Measurements from ENCODE around the gene RAX.

Gene RAX

DNA sequence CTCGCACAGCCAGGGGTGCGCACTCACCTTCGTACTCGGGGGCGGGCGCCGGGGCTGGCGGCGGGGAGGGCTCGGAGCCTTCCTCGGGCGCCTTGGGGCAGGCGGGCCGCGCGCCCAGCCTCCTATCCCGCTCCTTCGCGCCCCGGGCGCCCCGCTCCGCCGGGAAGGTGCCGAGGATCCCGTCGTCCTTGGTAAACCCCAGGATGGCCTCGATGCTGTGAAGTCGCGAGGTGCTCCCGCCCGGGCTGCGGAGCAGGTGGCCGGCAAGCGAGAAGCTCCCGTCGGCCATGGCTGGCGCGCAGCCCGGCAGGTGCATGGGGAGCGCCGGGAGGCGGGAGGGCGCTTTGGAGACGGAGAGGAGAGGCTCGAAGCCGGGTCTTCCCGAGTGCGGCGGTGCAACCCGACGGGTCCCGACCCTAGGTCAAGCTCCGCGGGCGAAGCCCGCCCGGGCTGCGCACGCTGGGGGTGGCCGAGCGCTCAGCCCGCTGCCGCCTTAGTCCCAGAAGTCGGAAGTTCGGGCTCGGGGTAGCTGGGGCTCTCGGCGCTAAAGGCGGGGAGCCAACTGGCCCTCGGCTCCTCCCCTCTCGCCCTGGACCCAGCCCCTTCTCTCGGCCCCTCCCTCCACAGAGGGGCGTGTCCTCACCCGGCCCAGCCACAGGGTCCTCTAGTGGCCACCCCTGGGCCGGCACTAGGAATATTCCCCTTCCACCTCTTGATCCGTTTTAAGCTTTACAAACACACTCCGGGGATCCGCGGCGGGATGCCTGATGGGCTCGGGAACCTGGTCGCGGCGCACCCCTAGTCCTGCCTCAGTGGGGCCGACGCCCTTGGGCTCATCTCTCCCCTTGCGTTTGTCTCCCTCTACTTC is at the start of gene RAX:
TSS of gene RAX (minus strand) at position 564 of the 868 bp plus-strand sequence. CDS start at position 316, 248 bp downstream.
- DNase-seq (ENCODE audit: low spot score): peak; percentile 92

DNA sequence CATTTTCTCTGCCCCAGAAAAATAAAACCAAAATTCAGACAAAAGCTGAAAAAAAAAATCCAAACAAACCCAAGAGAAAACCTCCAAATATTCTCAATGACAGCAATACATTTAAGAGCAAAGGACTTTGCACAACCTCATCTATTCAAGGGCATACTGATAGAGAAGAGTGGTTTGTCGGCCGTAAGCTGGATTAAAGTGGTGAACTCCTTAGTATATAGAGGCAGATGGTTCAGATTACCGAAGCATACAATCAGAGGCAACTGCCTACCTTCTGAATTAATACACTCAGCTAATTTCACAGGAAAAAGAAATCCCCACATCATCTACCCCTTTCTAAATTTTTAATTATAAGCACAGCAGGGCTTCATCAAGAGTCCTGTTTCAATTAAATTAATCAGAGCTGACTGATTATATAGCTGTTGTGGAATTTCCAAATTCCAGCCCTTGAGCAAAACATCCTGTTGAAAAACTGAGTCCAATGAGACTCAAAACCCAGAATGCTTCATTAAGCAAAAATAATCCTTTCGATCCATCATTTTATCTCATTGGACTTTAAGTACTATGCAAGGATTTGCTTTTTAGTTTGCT is 45.3 kb upstream of the RAX start, which contains the start of gene CPLX4:
TSS of gene CPLX4 (minus strand) at position 190 of the 591 bp plus-strand sequence. CDS start at position 3, 187 bp downstream.
- DNase-seq (ENCODE audit: low spot score): no peak

DNA sequence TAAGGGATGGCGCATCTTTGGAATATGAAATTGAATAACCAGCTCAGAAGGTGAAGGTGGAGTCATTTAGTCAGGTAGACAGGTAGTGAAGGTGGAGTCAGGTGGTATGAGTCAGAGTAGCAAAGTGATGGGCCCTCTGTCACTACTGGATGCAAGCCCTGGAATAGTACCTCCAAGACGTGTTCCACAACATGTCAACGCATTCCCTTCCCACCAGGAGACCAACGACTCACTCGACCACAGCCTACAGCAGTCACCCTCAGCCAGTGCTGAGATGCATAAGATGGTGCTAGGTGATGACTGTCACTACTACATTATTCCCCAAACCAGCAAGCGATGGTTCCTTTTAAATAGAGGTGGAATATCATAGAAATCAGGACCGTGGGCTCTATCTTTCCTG is 38.4 kb upstream of the RAX start:
- no peak for DNase-seq (ENCODE audit: low spot score)

DNA sequence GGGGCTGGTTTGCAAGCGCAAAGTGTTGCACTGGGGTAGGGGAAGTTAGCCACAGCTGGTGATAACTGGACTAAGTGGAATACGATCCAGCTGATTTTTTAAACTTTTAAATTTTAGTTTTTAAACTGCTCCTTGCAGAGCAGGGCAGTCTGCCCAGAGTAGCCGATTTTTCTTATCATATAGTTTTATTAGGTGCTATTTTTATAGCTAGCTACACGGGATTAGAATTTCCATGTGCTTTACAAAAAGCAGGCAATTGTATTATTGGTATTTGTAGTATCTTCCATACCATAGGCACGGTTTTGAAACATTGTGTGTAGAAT is 35.6 kb upstream of the RAX start:
- no peak for DNase-seq (ENCODE audit: low spot score)

DNA sequence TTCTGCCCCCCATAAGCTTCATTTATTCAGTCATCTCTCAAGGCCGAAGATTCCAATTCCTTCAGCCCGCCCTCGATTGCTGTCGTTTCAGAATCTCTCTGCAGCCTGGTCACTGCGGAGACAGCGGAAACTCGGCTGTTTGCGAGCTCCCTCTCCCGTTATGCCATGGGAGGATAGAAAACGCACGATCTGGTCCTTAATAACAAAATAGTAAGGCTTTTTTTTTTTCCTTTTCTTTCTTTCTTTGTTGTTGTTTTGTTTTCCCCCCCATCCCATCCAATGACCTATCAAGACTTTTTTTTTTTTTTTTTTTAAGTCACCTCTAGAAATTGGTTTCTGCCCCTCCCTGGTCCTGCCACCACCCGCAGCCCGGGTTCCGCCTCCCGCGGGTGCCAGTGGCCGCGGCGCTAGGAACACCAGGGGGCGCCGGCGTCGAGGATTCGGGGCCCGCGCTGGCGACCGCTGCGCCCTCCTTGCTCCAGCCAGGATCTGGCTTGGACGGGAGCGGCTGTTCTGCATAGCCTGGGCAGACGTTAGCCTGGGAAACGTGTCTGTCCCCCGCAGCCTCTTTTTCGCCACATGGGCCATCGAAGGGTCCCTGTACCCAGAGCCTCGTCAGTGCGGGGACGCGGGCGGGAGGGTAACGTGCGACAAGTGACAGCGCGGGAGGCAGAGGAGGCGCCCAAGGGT is 35.1 kb upstream of the RAX start:
- DNase-seq (ENCODE audit: low spot score): peak; percentile 89

DNA sequence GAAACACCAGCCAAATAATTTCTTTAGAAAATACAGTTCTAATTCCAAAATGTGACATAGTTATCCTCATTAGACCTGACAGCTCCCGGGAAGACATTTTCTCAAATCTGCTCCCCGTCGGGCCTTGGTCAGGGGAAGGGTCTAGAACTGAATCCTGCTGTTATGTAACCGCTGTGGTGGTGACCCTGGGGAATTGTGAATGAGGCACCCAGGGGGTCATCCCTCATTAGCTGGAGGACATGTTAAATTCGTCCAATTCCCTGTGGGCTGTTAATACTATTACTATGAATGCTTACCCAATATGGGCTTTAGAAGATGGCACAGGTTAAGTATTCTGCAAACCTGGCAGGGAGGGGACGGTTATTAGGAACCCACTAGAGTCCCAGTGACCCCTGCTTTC is 33.4 kb upstream of the RAX start:
- DNase-seq (ENCODE audit: low spot score): no peak

DNA sequence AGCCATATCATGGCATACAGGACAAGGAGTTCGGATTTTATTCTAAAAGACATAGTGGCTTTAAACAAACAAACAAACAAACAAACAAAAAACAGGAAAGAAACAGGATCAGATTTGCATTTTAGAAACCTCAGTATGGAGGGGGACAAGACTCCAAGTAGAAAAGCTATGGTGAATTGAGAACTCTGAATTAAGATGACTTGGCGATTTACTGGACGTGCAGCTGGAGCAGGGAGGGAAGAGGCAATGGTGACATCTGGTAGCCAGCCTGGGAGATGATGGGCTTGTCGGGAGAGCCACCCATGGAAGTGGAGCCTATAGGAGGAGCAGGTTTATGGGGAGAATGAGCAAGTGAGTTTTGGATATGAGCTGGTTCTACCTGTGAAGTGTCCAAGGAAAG is 32.0 kb upstream of the RAX start:
- DNase-seq (ENCODE audit: low spot score): no peak

DNA sequence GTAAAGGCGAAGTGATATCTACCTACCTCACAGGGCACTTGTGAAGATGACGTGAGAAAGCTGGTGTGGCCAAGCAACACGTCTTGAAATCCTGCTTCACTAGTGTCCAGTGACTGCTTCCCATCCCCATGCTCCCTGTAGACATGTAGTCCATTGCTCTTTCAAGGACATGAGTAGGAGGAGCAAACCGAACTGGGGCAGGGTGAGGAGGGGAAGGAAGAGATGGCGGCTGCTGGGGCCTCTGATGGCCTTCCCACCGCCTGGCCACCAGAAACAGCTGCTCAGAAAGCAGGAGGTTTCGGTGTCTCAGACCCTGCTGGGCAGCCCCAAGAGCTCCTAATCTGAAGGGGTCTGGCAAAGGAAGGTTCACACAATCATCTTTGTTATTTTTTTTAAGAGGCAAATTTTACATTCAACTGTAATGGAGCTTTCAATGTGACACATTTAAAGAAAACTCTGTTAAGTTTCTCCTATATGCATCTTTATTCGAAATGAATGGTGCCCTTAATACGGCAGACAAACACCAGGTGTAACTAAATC is 30.5 kb upstream of the RAX start:
- DNase-seq (ENCODE audit: low spot score): no peak

DNA sequence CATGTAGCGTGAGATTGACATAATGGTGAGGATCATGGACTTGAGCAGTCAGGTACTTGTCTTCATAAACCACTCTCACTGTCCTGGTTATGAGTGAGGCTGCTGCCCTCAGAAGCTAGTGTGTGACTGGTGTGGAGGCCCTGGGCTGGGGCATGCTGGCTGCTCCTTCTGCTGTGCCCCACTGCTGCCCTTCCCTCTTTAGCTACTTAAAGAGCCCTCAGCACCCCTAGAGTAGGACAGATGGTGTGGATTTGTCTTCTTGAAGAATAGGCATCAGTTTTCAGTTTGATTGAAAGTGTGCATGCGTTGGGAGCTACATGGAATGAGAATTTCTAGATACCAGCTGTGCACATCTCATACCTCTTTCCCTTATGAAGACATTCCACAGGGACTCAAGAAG is 29.8 kb upstream of the RAX start:
- DNase-seq (ENCODE audit: low spot score): no peak

DNA sequence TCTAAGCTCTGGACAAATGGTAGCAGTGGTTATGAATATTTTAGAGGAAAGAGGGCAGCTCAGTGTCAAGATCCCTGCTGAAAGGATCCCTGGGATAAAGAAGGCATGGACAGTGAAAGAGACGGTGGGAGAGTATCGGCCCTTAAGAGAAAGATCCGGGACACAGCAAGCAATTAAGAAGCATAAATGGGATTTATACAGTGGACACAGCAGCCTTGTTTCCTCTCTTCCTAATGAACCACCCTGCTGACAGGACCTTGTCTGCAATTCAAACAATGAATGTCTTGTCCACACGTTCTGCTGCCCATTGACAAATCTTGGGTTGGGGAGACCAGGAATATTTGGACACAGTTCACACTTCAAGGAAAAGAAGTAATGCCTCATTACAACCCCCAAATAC is 28.7 kb upstream of the RAX start:
- no peak for DNase-seq (ENCODE audit: low spot score)

DNA sequence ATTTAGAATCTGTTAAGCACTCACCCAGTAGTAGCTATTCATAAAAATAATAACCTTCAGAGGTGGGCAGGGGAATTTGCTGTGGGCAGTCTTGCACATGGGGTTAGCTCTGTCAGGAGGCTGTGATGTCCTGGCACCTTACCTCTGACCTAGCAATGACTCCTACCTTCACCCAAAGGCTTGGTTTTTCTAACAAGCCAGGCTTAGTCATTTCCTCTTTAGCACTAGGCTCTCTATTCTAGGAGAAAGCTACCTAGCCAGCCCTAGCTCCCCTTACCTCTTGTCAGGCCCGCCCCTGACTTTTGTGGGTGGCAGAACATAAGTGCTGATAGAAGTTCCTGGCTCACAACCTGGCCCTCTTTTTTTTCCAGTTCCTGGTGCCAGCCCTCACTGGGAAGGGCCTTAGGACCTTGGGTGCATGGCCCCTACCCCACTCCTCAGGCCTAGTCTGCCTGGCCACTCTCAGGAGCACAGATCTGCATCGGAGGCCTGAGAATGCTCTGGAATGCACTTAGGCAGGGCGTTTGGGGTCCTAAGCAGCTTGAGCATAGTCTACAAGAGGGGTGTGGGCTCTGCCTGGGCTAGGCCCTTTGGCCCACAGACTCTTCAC is 27.5 kb upstream of the RAX start:
- no peak for DNase-seq (ENCODE audit: low spot score)

DNA sequence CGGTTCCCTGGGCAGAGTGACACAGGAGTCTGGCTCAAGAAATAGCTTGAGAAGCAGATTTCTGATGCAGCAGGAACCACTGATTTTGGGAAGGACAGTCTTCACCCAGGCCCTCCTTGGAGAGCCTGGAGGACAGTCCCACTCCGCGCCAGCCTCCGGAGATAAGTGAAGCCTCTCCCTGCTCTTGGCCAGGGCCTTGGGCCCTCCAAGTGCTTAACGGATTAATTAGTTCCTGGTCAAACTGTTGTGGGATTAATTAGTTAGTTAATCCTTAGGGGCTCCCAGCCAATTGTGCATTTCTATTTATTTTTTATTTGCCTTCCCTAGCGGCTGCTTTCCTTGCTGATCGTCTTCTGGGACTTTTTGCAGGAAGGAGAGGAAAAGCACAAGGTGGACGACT is 25.6 kb upstream of the RAX start:
- no peak for DNase-seq (ENCODE audit: low spot score)

DNA sequence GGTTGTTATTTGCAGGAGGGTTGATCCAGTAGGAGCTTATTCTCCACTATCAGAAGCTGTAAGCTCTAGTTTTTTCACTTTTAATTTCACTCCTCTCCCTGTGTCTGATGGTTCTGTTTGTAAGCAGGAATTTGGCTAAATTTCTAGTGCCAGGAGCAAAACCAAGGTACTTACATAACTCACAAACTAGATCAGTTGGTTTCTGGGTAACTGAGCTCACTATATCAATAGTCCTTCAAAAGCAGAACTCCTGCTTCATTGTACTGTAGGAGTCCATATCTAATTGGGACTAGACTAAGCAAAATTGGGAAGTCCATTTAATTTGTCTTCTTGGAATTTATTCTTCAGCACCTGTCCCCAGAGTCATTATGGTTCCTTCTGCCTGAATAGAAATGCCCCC is 20.1 kb upstream of the RAX start:
- DNase-seq (ENCODE audit: low spot score): no peak

DNA sequence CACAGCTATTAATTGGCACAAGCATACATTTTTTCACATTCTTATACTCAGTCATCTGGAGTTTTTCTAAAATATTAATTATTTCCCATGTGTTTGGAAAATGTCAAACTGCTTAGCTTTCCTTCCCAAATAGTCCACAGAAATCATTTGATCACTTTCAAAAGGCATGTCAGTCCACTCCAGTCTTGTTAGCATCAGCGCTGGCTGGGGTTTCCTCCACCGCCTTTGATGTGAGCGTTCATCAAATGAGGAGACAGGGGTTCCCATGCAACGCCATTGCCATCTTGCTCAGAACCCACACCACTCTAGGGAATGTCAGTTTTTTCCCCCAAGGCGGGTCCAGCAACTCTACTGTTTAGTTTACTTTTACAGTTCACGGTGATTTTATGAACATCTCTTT is 13.1 kb upstream of the RAX start:
- no peak for DNase-seq (ENCODE audit: low spot score)

DNA sequence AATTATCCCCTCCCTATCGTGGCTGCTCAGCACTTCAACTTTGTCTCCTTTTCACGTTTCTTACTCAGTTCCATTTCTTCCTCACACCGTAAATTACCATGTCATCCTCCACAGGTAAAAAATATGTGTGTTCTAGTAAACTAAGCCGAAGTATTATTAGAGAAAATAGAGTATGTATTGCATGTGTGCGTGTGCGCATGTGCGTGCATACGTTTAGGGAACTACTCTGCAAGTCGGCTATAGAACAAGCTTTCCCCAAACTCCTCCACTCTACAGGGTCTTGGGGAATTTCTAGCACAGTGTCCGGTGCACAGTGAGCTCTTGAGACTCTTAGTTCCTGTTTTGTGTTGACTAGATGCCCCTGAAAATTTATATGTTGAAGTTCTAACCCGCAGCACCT is 9.1 kb upstream of the RAX start:
- no peak for DNase-seq (ENCODE audit: low spot score)

DNA sequence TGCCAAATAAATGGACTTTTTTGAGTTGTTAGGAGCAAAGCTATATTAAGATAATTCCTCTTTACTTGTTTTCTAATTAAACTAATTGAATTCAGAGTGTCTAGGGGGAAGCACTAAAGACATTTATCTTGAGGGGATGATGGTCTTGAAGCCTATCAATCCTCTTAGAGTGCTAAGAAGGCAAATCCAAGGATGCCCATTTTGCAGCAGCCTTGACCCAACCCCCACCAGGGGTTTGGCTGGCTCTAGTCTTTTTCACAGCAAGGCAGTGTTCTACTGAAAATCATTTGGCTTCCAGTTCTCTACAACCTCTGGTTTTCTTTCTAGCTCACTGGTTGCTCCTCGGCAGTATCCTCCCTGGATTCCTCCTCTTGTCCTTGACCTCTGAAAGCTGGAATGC is 6.5 kb upstream of the RAX start:
- no peak for DNase-seq (ENCODE audit: low spot score)

DNA sequence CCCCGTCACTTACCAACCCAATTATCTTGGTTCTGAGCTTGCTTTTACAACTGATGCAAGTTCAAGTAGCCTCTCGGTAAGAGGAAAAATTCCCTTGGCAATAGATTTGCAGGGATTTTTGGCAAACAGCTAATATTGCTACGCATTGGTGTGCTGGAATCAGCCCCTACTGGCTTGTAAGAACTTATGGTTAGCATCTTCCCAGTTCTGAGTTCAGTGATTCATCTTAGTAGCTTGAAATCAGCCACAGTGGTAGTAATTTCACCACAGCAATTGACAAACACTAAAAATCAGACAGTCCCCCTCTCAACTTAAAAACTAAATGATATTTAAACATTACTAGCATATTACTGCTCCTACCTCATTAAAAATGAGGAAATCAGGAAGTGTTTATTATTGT is 5.9 kb upstream of the RAX start:
- no peak for DNase-seq (ENCODE audit: low spot score)

DNA sequence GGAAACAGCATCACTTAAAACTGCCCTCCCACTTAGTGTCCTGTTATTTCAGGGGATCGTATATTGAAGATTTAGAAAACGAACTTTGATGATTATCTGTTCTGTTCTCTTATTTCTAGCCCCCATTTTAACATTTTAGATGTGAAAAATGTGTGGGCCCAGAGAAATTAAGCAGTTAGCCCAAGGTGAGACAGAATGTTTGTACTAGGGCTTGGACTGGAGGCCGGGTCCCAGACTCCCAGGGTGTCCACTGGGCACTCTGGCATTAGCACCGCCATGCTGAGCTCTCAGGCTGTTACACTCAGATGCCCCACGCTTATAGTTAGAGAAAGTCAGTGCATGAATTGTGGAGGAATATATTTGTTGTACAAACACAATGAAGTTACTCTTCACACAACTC is 5.5 kb upstream of the RAX start:
- no peak for DNase-seq (ENCODE audit: low spot score)

DNA sequence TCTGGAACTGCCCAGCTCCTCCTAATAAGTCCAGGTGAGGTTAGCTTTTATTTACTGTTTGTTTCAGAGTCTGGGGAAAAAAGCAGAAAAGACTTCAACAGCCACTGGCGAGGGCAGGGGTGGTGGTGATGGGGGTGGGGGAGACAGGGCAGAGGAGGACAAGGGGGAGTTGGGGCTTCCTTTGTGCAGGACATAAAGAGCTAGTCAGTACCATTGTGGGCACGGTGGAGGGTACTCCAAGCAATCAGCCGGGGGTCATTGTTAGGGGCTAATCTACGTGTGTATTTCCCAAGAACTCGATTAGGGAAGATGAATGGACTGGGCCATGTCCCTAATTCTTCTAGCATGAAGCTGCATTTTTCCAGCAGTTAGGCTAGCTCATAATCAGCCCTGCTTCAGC is 2.8 kb upstream of the RAX start:
- DNase-seq (ENCODE audit: low spot score): no peak

DNA sequence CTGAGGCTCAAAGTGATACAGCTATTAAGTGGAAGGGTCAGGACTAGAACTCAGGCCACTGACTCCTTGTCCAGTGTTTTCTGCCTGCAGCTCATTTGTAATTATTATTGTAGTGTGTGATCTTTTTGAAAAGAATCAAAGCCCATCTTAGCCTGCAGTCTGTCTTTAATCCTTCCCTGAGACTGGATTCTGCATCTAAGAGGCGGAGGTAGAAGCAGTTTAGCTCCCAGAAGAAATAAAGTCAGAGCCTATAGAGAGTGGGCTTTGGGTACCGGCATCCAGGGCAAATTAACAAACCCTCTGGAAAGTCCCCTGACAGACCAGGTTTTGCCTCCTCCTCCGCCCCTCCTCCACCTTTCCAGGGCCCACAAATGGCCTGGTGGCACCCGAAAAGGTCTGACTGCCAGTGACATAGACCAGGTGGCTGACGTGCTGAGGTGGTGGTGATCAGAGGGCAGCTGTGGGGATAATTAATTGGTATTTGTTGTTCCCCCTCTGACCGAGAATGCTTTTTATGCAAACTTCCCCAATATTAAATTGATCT is 2.2 kb upstream of the RAX start:
- DNase-seq (ENCODE audit: low spot score): no peak

DNA sequence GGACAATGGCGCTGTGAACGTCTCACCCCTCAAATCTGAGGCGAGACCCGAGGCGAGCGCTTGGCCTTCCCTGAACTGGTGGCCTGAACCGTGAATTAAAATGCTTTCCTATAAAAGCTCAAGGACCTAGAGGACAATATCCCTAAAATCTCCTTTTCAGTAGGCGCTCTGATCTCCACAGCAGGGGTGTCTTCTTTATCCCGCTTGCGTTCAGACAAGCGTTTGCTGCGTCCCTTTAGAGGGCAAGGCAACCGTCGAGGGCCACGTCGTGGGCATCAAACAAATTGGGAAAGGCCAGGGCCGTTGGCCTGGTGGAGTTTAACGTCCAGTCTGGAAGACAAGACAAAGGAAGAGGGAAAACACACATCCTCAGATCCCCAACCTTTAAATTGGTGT is 1.3 kb upstream of the RAX start:
- no peak for DNase-seq (ENCODE audit: low spot score)

Data from iPS-NIHi11 (cell line).